ENCODE measurements around the gene ITGAE. TPM values are rescaled to one million over a fixed set of nuclear protein-coding genes. Genes with fewer than 3 reads are reported as not detected.

ITGAE gene
- polyA plus RNA-seq, 2 of the 4 experiments (the other 2 are of a cell fraction) = 154 to 156 TPM

GRCh38 chr17:3782751-3783150 lies 18.2 kb downstream of the ITGAE start:
- POLR2A ChIA-PET = no interaction called here

GRCh38 chr17:3780986-3781385 lies 20.0 kb downstream of the ITGAE start:
- ATAC-seq (no peak), FAIRE-seq (no peak), DNase-seq (ENCODE audit: low read depth in 1 of 2, low spot score in 1 of 2) (no peak)
- 68% methylated on average over 6 of the region's 6 CpGs for WGBS (ENCODE audit: missing lambda C conversion rate)
- Histone ChIP-seq H3K4me1 (no peaks in the 10 kb centered on the region), H3K4me2 (no peak overlapping the region), H3K4me3 (no peak overlapping the region), H3K9me3 (no peaks in the 10 kb centered on the region), H3K27ac (no peak overlapping the region)
- TF ChIP-seq RARB (CRISPR knock-in tag; IDR thresholded peaks at IDR 0.05) = no peak
- TF ChIP-seq FOSB (CRISPR knock-in tag; IDR thresholded peaks at IDR 0.05) = no peak
- no peak for TF ChIP-seq ZFP36 (IDR thresholded peaks at IDR 0.05; ENCODE audit: borderline replicate concordance, partially characterized antibody)
- TF ChIP-seq CBX8 (IDR thresholded peaks at IDR 0.05) = no peak
- no peak for TF ChIP-seq TP53 (CRISPR knock-in tag; IDR thresholded peaks at IDR 0.05)
- TF ChIP-seq POLR2AphosphoS2 (conservative IDR thresholded peaks at IDR 0.05; ENCODE audit: low read length) = no peak
- TF ChIP-seq ZNF302 (CRISPR knock-in tag; IDR thresholded peaks at IDR 0.05) = no peak
- no peak for TF ChIP-seq MAFK (IDR thresholded peaks at IDR 0.05; ENCODE audit: partially characterized antibody)
- no peak for TF ChIP-seq BHLHE40 (IDR thresholded peaks at IDR 0.05; ENCODE audit: low read depth, low read length)
- TF ChIP-seq NFE2L2 (conservative IDR thresholded peaks at IDR 0.05; ENCODE audit: low read length) = no peak
- no peak for TF ChIP-seq HMGXB4 (CRISPR knock-in tag; IDR thresholded peaks at IDR 0.05; ENCODE audit: borderline replicate concordance)
- no peak for TF ChIP-seq FOSL2 (IDR thresholded peaks at IDR 0.05)
- TF ChIP-seq FOSL2 (CRISPR knock-in tag; IDR thresholded peaks at IDR 0.05) = no peak
- TF ChIP-seq HOXA7 (CRISPR knock-in tag; IDR thresholded peaks at IDR 0.05) = no peak
- TF ChIP-seq RCOR1 (IDR thresholded peaks at IDR 0.05; ENCODE audit: low read depth, low read length) = no peak
- no peak for TF ChIP-seq REST (IDR thresholded peaks at IDR 0.05)
- no peak for TF ChIP-seq HOXB5 (CRISPR knock-in tag; IDR thresholded peaks at IDR 0.05)
- TF ChIP-seq E2F6 (IDR thresholded peaks at IDR 0.05; ENCODE audit: borderline replicate concordance, low read depth) = no peak
- ChIA-PET CTCF (interaction anchor here (0.7 to 8.2 kb wide), 5 partner anchors 44 to 133 kb away, joined by 3 to 57 read pairs (median 5); partner anchors contain the start of gene NCBP3), POLR2A (interaction anchor here (0.6 kb wide), 1 partner anchor 38 kb away, joined by 5 read pairs; no protein-coding TSS in a partner anchor)

More at GRCh38 chr17:3782751-3783150, 18.2 kb downstream of the ITGAE start:
- Histone ChIP-seq H3K4me3 (no peak overlapping the region), H3K4me1 (no peaks in the 10 kb centered on the region), H3K27ac (no peak overlapping the region), H3K4me2 (no peak overlapping the region), H3K9me3 (no peaks in the 10 kb centered on the region)
- peak; percentile 63 for FAIRE-seq
- TF ChIP-seq MYC (IDR thresholded peaks at IDR 0.05; ENCODE audit: borderline replicate concordance, low read length) (no peak), ZSCAN20 (CRISPR knock-in tag; IDR thresholded peaks at IDR 0.05) (no peak), RFX5 (IDR thresholded peaks at IDR 0.05) (no peak), POLR2AphosphoS2 (conservative IDR thresholded peaks at IDR 0.05; ENCODE audit: low read length) (no peak), MAX (IDR thresholded peaks at IDR 0.05) (no peak), CTCF (IDR thresholded peaks at IDR 0.05) (no peak), CHD4 (IDR thresholded peaks at IDR 0.05; ENCODE audit: borderline replicate concordance) (no peak), HEYL (CRISPR knock-in tag; IDR thresholded peaks at IDR 0.05) (no peak)
- CTCF ChIA-PET = interaction anchor here (8.2 kb wide), 1 partner anchor 46 kb away, joined by 57 read pairs; no protein-coding TSS in a partner anchor
- DNase-seq (ENCODE audit: low read depth in 1 of 2, low spot score in 1 of 2) = no peak
- no peak for ATAC-seq
- 79% methylated on average over 8 of the region's 8 CpGs for WGBS (ENCODE audit: missing lambda C conversion rate)

Measured in A549 (cell line).